HFFc6 (cell line): ENCODE data around the gene TSPAN3. TPM values are rescaled to one million over a fixed set of nuclear protein-coding genes. Genes with fewer than 3 reads are reported as not detected.

Experiments
- DNase-seq: peaks from one replicate; pipeline ENCODE4 v3.0.0-alpha.2; 2018
- H3K27ac Mint-ChIP-seq: 2 replicates; pipeline ENCODE4 v1.8.0; 2020; ENCODE audit warnings: mild to moderate bottlenecking, mixed read lengths
- H3K27me3 Mint-ChIP-seq: 2 replicates; pipeline ENCODE4 v1.8.0; 2021; ENCODE audit warnings: mild to moderate bottlenecking, moderate library complexity, mixed read lengths; ENCODE audit not compliant: insufficient read depth
- H3K36me3 Mint-ChIP-seq: 2 replicates; pipeline ENCODE4 v1.8.0; 2021; ENCODE audit warnings: low read depth, mixed read lengths
- H3K4me1 Mint-ChIP-seq: 2 replicates; pipeline ENCODE4 v1.8.0; 2020; ENCODE audit warnings: low read depth, mixed read lengths
- H3K4me3 Mint-ChIP-seq: 2 replicates; pipeline ENCODE4 v1.8.0; 2020; ENCODE audit warnings: mild to moderate bottlenecking, moderate library complexity, mixed read lengths
- H3K9me3 Mint-ChIP-seq: 2 replicates; pipeline ENCODE4 v1.8.0; 2020; ENCODE audit warnings: mild to moderate bottlenecking, mixed read lengths
- total RNA-seq, 6 experiments: library from RNA; stranded (reverse); fragmentation: NEBNext Ultra II Directional; extraction: Animal tissue kit (Norgen Biotek cat#: 25700); gene quantifications; 2 replicates in 1 of 6; 3 replicates in 5 of 6; pipeline ENCODE4 v1.2.3, GENCODE V29; 2021
- TF ChIP-seq, protein P1 (sequence below): fragments of 200-600 bp; sonication (generic); IDR thresholded peaks from 2 replicates; pipeline ENCODE4 v1.5.0; 2021; ENCODE audit warnings: antibody characterized with exemption, mild to moderate bottlenecking

The TSPAN3 gene
- total RNA-seq, 6 experiments from 2014 or later = 153 to 222 (median 183) TPM

- Mint-ChIP-seq H3K4me3 (no peak overlapping the region), H3K36me3 (no peaks in the 10 kb centered on the region), H3K9me3 (no peaks in the 10 kb centered on the region), H3K27me3 (peaks cover 21% of the 10 kb centered on the region), H3K27ac (no peak overlapping the region), H3K4me1 (peaks cover 1% of the 10 kb centered on the region)
- no peak for DNase-seq
- TF ChIP-seq, protein P1, sequence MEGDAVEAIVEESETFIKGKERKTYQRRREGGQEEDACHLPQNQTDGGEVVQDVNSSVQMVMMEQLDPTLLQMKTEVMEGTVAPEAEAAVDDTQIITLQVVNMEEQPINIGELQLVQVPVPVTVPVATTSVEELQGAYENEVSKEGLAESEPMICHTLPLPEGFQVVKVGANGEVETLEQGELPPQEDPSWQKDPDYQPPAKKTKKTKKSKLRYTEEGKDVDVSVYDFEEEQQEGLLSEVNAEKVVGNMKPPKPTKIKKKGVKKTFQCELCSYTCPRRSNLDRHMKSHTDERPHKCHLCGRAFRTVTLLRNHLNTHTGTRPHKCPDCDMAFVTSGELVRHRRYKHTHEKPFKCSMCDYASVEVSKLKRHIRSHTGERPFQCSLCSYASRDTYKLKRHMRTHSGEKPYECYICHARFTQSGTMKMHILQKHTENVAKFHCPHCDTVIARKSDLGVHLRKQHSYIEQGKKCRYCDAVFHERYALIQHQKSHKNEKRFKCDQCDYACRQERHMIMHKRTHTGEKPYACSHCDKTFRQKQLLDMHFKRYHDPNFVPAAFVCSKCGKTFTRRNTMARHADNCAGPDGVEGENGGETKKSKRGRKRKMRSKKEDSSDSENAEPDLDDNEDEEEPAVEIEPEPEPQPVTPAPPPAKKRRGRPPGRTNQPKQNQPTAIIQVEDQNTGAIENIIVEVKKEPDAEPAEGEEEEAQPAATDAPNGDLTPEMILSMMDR = no peak
Observed at GRCh38 chr15:77014132-77015081, 56.5 kb downstream of the TSPAN3 start.

GRCh38 chr15:77013776-77014131, 57.2 kb downstream of the TSPAN3 start:
- H3K27ac Mint-ChIP-seq = no peak overlapping the region

GRCh38 chr15:77012868-77013267, 58.0 kb downstream of the TSPAN3 start:
- DNase-seq = no peak
- no peaks in the 10 kb centered on the region for H3K36me3 Mint-ChIP-seq
- TF ChIP-seq, protein P1 = no peak
- H3K9me3 Mint-ChIP-seq = no peaks in the 10 kb centered on the region
- no peaks in the 10 kb centered on the region for H3K4me1 Mint-ChIP-seq
- peaks cover 35% of the 10 kb centered on the region for H3K27me3 Mint-ChIP-seq
- H3K4me3 Mint-ChIP-seq = no peak overlapping the region
- H3K27ac Mint-ChIP-seq = no peak overlapping the region

More at GRCh38 chr15:77013776-77014131, 57.2 kb downstream of the TSPAN3 start:
- no peak for DNase-seq
- H3K4me3 Mint-ChIP-seq = no peak overlapping the region
- peaks cover 26% of the 10 kb centered on the region for H3K27me3 Mint-ChIP-seq
- TF ChIP-seq, protein P1 = no peak
- no peaks in the 10 kb centered on the region for H3K36me3 Mint-ChIP-seq
- no peaks in the 10 kb centered on the region for H3K9me3 Mint-ChIP-seq
- H3K4me1 Mint-ChIP-seq = no peaks in the 10 kb centered on the region

- H3K27ac Mint-ChIP-seq = no peak overlapping the region
- DNase-seq = no peak
- H3K4me1 Mint-ChIP-seq = no peaks in the 10 kb centered on the region
- H3K4me3 Mint-ChIP-seq = no peak overlapping the region
- H3K27me3 Mint-ChIP-seq = peaks cover 37% of the 10 kb centered on the region
- no peaks in the 10 kb centered on the region for H3K36me3 Mint-ChIP-seq
- TF ChIP-seq, protein P1 = no peak
- no peaks in the 10 kb centered on the region for H3K9me3 Mint-ChIP-seq
Observed at GRCh38 chr15:77012117-77012712, 58.7 kb downstream of the TSPAN3 start.

DNA sequence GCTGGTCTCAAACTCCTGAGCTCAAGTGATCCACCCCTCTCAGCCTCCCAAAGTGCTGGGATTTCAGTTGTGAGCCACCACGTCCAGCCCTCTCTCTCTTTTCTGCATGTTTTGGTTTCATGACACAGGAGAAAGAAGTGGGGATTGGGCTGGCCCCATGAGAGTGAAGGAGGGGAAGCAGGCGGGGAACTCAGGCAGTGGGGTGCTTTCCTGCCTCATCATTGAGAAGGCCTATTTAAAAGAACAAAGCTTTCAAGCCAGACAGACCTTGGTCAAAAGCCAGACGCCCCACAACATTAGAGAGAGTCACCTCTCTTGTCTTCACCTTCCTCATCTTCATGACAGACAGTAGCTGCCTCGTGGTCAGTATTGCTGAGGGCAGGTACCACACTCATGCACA, 60.1 kb downstream of the TSPAN3 start:
- Mint-ChIP-seq H3K36me3 (no peaks in the 10 kb centered on the region), H3K27ac (no peak overlapping the region), H3K4me1 (no peaks in the 10 kb centered on the region), H3K9me3 (no peaks in the 10 kb centered on the region), H3K4me3 (no peak overlapping the region), H3K27me3 (peaks cover 44% of the 10 kb centered on the region)
- no peak for DNase-seq
- TF ChIP-seq, protein P1 = no peak
